ENCODE measurements around the gene PTGDR2.

The PTGDR2 gene

DNA sequence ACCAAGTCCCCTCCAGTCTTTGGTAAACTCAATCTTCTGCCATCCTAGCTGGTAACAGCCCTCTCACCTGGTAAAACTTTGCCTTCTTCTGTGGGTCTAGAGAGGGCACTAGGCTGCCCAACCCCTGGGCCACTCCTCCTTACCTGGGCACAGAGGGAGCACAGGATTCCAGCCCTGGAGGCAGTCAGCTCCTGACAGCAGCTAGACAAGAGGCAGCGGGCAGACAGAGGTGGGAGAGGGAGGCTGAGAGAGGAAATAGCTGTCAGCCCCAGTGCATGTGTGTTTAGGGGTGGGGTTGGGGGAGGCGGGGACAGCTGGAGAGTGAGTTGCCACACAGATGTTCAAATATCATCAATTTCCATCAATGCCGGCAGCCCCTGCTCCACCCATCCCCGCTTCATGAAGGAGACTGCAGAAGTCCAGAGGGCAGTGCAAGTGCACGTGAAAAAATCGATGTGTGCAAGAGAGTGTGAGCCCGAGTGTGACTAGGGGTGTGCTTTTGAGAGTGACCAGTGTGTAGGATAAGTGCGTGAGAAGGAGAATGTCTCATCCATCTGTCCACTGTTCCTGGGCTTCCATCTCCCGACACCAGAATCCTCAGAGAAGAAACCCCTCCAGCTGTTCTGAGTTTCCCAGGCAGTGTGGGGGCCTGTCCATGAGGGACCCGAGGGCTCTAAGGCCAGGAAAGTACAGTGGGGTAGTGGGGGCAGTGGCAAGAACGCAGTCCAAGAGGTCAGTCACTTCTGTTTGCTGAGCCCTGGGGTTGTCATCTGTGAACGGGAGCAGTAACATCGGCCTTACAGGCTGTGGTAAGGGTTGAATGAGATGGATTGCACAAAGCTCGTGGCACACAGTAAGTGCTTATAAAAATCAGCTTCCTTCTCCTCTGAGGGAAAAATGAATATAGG, at the start of gene PTGDR2:
TSS of gene PTGDR2 (minus strand) at position 225 of the 908 bp plus-strand sequence. CDS start 2,228 bp downstream, outside the sequence.
- Histone ChIP-seq H3K4me2 (ENCODE audit: low read length) (no peak within 1 kb of the TSS), H2AFZ (ENCODE audit: low read depth, low read length) (no peak within 1 kb of the TSS), H3K27me3 (ENCODE audit: low read depth, low read length) (no peaks in the 10 kb centered on the region), H3K4me3 (ENCODE audit: low read length) (no peak within 1 kb of the TSS), H3K9ac (ENCODE audit: low read length) (no peak within 1 kb of the TSS), H3K27ac (ENCODE audit: low read length) (no peak within 1 kb of the TSS), H3K36me3 (replicated peaks; ENCODE audit: low read depth, low read length) (peaks cover 23% of the 10 kb centered on the region), H3K79me2 (ENCODE audit: low read length) (no peaks in the 10 kb centered on the region), H4K20me1 (ENCODE audit: insufficient read depth, low read length) (no peaks in the 10 kb centered on the region; the same call in 1 of the 2 replicates), H3K4me1 (ENCODE audit: low read length) (peaks cover 9% of the 10 kb centered on the region), H3K9me3 (ENCODE audit: insufficient read depth, low read length) (no peaks in the 10 kb centered on the region)
- TF ChIP-seq, protein P1, sequence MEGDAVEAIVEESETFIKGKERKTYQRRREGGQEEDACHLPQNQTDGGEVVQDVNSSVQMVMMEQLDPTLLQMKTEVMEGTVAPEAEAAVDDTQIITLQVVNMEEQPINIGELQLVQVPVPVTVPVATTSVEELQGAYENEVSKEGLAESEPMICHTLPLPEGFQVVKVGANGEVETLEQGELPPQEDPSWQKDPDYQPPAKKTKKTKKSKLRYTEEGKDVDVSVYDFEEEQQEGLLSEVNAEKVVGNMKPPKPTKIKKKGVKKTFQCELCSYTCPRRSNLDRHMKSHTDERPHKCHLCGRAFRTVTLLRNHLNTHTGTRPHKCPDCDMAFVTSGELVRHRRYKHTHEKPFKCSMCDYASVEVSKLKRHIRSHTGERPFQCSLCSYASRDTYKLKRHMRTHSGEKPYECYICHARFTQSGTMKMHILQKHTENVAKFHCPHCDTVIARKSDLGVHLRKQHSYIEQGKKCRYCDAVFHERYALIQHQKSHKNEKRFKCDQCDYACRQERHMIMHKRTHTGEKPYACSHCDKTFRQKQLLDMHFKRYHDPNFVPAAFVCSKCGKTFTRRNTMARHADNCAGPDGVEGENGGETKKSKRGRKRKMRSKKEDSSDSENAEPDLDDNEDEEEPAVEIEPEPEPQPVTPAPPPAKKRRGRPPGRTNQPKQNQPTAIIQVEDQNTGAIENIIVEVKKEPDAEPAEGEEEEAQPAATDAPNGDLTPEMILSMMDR (IDR thresholded peaks at IDR 0.05; ENCODE audit: low read depth, low read length): no peak
- TF ChIP-seq EZH2phosphoT487 (IDR thresholded peaks at IDR 0.05; ENCODE audit: low read depth): no peak

DNA sequence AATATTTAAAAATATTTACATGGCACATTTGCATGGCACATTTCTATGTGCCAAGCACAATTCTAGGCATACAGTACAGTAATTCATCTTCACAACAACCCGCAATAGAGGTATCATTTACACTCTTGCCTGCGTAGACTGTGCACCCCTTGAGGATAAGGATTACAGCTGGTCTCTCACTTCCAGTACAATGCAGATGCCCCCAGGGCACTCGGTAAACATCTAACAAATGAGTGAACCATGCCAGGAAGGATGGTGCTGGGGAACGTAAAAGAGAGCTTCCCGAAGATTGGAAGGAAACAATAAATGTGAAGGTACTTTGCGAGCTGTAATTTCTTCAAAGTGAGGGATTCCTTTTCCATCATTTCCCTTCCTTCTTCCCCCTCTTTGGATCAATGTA, 49.3 kb upstream of the PTGDR2 start:
- Histone ChIP-seq H3K9me3 (ENCODE audit: insufficient read depth, low read length) (peaks cover 10% of the 10 kb centered on the region), H4K20me1 (ENCODE audit: insufficient read depth, low read length) (peaks cover 34% of the 10 kb centered on the region), H3K4me3 (ENCODE audit: low read length) (peak overlapping the region; percentile 89), H3K27me3 (ENCODE audit: low read depth, low read length) (peaks cover 4% of the 10 kb centered on the region; the same call in 1 of the 2 replicates), H3K27ac (ENCODE audit: low read length) (peak overlapping the region; percentile 89; the same call in 1 of the 2 replicates), H2AFZ (ENCODE audit: low read depth, low read length) (no peak overlapping the region), H3K36me3 (replicated peaks; ENCODE audit: low read depth, low read length) (peaks cover 60% of the 10 kb centered on the region), H3K4me2 (ENCODE audit: low read length) (peak overlapping the region; percentile 82), H3K4me1 (ENCODE audit: low read length) (peaks cover 40% of the 10 kb centered on the region), H3K9ac (ENCODE audit: low read length) (peak overlapping the region; percentile 87), H3K79me2 (ENCODE audit: low read length) (peaks cover 44% of the 10 kb centered on the region)
- TF ChIP-seq, protein P1 (IDR thresholded peaks at IDR 0.05; ENCODE audit: low read depth, low read length): no peak
- TF ChIP-seq EZH2phosphoT487 (IDR thresholded peaks at IDR 0.05; ENCODE audit: low read depth): no peak

DNA sequence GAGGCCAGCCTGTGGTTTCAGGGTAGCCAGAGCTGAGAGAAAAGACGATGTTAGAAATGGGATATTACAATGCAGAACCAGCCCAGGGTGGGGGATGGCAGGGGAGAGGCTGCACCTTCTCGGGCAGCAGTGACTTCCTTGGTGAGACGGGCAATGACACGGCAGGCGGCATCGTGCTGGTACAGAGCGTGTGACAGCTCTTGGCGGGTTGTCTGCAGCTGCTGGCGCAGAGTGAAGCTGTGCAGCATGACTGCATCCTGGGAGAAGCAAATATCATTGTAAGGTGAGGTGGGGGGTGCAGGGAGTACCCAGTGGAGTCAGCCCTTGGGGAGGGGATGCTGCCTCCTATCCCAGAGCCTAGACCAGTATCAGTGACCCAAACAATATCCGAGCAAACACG, 46.9 kb upstream of the PTGDR2 start:
- TF ChIP-seq EZH2phosphoT487 (IDR thresholded peaks at IDR 0.05; ENCODE audit: low read depth): no peak
- TF ChIP-seq, protein P1 (IDR thresholded peaks at IDR 0.05; ENCODE audit: low read depth, low read length): no peak
- no peak overlapping the region for H3K9ac ChIP-seq (ENCODE audit: low read length)
- H3K79me2 ChIP-seq (ENCODE audit: low read length): peaks cover 51% of the 10 kb centered on the region
- no peak overlapping the region for H3K27ac ChIP-seq (ENCODE audit: low read length)
- H3K27me3 ChIP-seq (ENCODE audit: low read depth, low read length): no peaks in the 10 kb centered on the region
- H3K36me3 ChIP-seq (replicated peaks; ENCODE audit: low read depth, low read length): peaks cover 72% of the 10 kb centered on the region
- no peak overlapping the region for H2AFZ ChIP-seq (ENCODE audit: low read depth, low read length)
- no peak overlapping the region for H3K4me2 ChIP-seq (ENCODE audit: low read length)
- peaks cover 20% of the 10 kb centered on the region for H3K4me1 ChIP-seq (ENCODE audit: low read length)
- H4K20me1 ChIP-seq (ENCODE audit: insufficient read depth, low read length): peaks cover 34% of the 10 kb centered on the region
- H3K4me3 ChIP-seq (ENCODE audit: low read length): no peak overlapping the region
- H3K9me3 ChIP-seq (ENCODE audit: insufficient read depth, low read length): no peaks in the 10 kb centered on the region

DNA sequence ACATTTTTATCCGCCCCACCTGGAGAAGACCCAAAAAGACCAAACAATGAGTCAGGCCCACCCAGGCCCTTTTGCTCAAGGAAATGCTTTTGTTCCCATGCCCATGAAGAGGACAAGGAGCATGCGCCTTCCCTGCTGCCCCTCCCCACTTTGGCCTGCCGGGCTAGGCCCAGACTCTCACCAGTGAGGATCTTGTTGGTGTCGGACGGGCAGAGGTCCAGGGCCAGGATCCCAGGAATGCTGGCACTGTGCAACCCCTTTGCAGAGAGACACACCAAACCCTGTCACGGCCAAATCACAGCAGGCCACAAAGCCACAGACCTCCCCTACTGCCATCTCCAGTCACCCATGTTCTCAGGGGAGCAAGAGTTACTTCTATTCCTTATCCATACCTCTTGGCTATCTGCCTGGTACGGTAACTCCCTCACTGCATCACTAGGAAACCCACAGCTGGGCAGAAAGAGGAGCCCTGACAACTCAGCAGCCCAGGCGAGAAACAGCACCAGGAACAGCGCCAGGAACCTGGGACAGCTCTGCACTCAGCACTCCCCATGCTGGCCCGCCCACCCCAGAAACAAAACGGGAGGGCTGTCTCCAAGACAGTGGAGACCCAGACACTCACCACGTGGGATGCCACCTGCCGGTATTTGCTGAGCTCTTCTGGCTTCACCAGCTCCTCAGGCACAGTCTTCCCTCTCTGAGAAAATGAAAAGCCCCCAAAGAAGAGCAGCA, 45.1 kb upstream of the PTGDR2 start:
- Histone ChIP-seq H3K4me1 (ENCODE audit: low read length) (peaks cover 12% of the 10 kb centered on the region), H4K20me1 (ENCODE audit: insufficient read depth, low read length) (peaks cover 33% of the 10 kb centered on the region), H3K4me2 (ENCODE audit: low read length) (no peak overlapping the region), H3K9me3 (ENCODE audit: insufficient read depth, low read length) (no peaks in the 10 kb centered on the region), H3K79me2 (ENCODE audit: low read length) (peaks cover 46% of the 10 kb centered on the region), H3K36me3 (replicated peaks; ENCODE audit: low read depth, low read length) (peaks cover 86% of the 10 kb centered on the region), H2AFZ (ENCODE audit: low read depth, low read length) (no peak overlapping the region), H3K9ac (ENCODE audit: low read length) (no peak overlapping the region), H3K27me3 (ENCODE audit: low read depth, low read length) (no peaks in the 10 kb centered on the region), H3K4me3 (ENCODE audit: low read length) (no peak overlapping the region), H3K27ac (ENCODE audit: low read length) (no peak overlapping the region)
- TF ChIP-seq, protein P1 (IDR thresholded peaks at IDR 0.05; ENCODE audit: low read depth, low read length): no peak
- no peak for TF ChIP-seq EZH2phosphoT487 (IDR thresholded peaks at IDR 0.05; ENCODE audit: low read depth)

Measured in OCI-LY3 (cell line).